ENCODE results near the gene MAGEE1.

MAGEE1 gene
- 10.1 to 12.1 reads per million in 2 donors for total RNA-seq

GRCh38 chrX:76427560-76428242 lies at the start of gene MAGEE1:
Gene MAGEE1, plus strand, starts transcription at chrX:76427710. Its CDS starts 221 bp downstream, at chrX:76427931.
- peak; percentile 71 for DNase-seq

GRCh38 chrX:76398970-76399369 lies 28.5 kb upstream of the MAGEE1 start:
- DNase-seq, result no peak

- no peak for DNase-seq
Measured at GRCh38 chrX:76407795-76408194, 19.7 kb upstream of the MAGEE1 start.

GRCh38 chrX:76420237-76420636 lies 7.3 kb upstream of the MAGEE1 start:
- no peak for DNase-seq

- DNase-seq, result peak; percentile 34
Measured at GRCh38 chrX:76428243-76429130, 977 bp downstream of the MAGEE1 start.

GRCh38 chrX:76433219-76433618 lies 5.7 kb downstream of the MAGEE1 start:
- DNase-seq, result no peak

GRCh38 chrX:76434103-76434741 lies 6.7 kb downstream of the MAGEE1 start:
- DNase-seq, result no peak

- DNase-seq, result no peak
Measured at GRCh38 chrX:76439188-76439587, 11.7 kb downstream of the MAGEE1 start.

- DNase-seq, result no peak
Measured at GRCh38 chrX:76453737-76454406, 26.4 kb downstream of the MAGEE1 start.

- no peak for DNase-seq
Measured at GRCh38 chrX:76454456-76454927, 27.0 kb downstream of the MAGEE1 start.

GRCh38 chrX:76477353-76477752 lies 49.8 kb downstream of the MAGEE1 start:
- DNase-seq, result no peak
